ENCODE measurements around the gene WEE2.
"Not testable (repeated sequence)": the region's sequence is repeated elsewhere in the genome, so short reads cannot be mapped to it uniquely, and the experiment has no call there.

Gene WEE2

GRCh38 chr7:141752634-141753033, 44.5 kb downstream of the WEE2 start:
- Histone ChIP-seq H3K36me3 (ENCODE audit: insufficient read depth, low read length) (peaks cover 97% of the 10 kb centered on the region), H3K9me3 (ENCODE audit: low read depth, low read length) (peaks cover 23% of the 10 kb centered on the region), H3K4me3 (no peak overlapping the region), H3K9ac (ENCODE audit: insufficient read length) (no peak overlapping the region), H3K27ac (no peak overlapping the region)
- no peak for DNase-seq (ENCODE audit: low read depth, low spot score)
- no peak for TF ChIP-seq POLR2AphosphoS5 (IDR thresholded peaks at IDR 0.05; ENCODE audit: borderline replicate concordance, low read depth, low read length)
- TF ChIP-seq EZH2 (IDR thresholded peaks at IDR 0.05): no peak

GRCh38 chr7:141754939-141755338, 46.8 kb downstream of the WEE2 start:
- H3K4me3 ChIP-seq: no peak overlapping the region
- DNase-seq (ENCODE audit: low read depth, low spot score): no peak
- H3K9me3 ChIP-seq (ENCODE audit: low read depth, low read length): peaks cover 18% of the 10 kb centered on the region
- H3K36me3 ChIP-seq (ENCODE audit: insufficient read depth, low read length): peaks cover 90% of the 10 kb centered on the region
- no peak overlapping the region for H3K27ac ChIP-seq
- TF ChIP-seq FOXP2 (optimal IDR thresholded peaks at IDR 0.05; ENCODE audit: control extremely low read depth, extremely low read length, insufficient read depth): no peak
- no peak for TF ChIP-seq EZH2 (IDR thresholded peaks at IDR 0.05)
- no peak for TF ChIP-seq POLR2AphosphoS5 (IDR thresholded peaks at IDR 0.05; ENCODE audit: borderline replicate concordance, low read depth, low read length)
- H3K9ac ChIP-seq (ENCODE audit: insufficient read length): no peak overlapping the region

- no peak for TF ChIP-seq POLR2AphosphoS5 (IDR thresholded peaks at IDR 0.05; ENCODE audit: borderline replicate concordance, low read depth, low read length)
- TF ChIP-seq EZH2 (IDR thresholded peaks at IDR 0.05): no peak
- no peak for TF ChIP-seq FOXP2 (optimal IDR thresholded peaks at IDR 0.05; ENCODE audit: control extremely low read depth, extremely low read length, insufficient read depth)
- Histone ChIP-seq H3K9ac (ENCODE audit: insufficient read length) (no peak within 1 kb of the TSS), H3K4me3 (no peak within 1 kb of the TSS), H3K9me3 (ENCODE audit: low read depth, low read length) (no peaks in the 10 kb centered on the region), H3K27ac (no peak within 1 kb of the TSS), H3K36me3 (ENCODE audit: insufficient read depth, low read length) (peaks cover 20% of the 10 kb centered on the region)
- DNase-seq (ENCODE audit: low read depth, low spot score): no peak
Measured at GRCh38 chr7:141763797-141764196, 55.6 kb downstream of the WEE2 start, which contains the start of gene TAS2R3. TSS of gene TAS2R3 (plus strand) at chr7:141764097. CDS start at chr7:141764159, 62 bp downstream.

GRCh38 chr7:141770083-141770583, 62.0 kb downstream of the WEE2 start:
- H3K9me3 ChIP-seq (ENCODE audit: low read depth, low read length); DNase-seq (ENCODE audit: low read depth, low spot score); H3K27ac ChIP-seq; H3K4me3 ChIP-seq; H3K9ac ChIP-seq (ENCODE audit: insufficient read length); H3K36me3 ChIP-seq (ENCODE audit: insufficient read depth, low read length): not testable (repeated sequence)

- H3K9ac ChIP-seq (ENCODE audit: insufficient read length): no peak within 1 kb of the TSS
- TF ChIP-seq EZH2 (IDR thresholded peaks at IDR 0.05): no peak
- TF ChIP-seq FOXP2 (optimal IDR thresholded peaks at IDR 0.05; ENCODE audit: control extremely low read depth, extremely low read length, insufficient read depth): no peak
- no peak for TF ChIP-seq POLR2AphosphoS5 (IDR thresholded peaks at IDR 0.05; ENCODE audit: borderline replicate concordance, low read depth, low read length)
- H3K27ac ChIP-seq: no peak within 1 kb of the TSS
- H3K4me3 ChIP-seq: no peak within 1 kb of the TSS
- DNase-seq (ENCODE audit: low read depth, low spot score): no peak
- no peaks in the 10 kb centered on the region for H3K9me3 ChIP-seq (ENCODE audit: low read depth, low read length)
- H3K36me3 ChIP-seq (ENCODE audit: insufficient read depth, low read length): peaks cover 26% of the 10 kb centered on the region; the same call in 1 of the 2 replicates
Measured at GRCh38 chr7:141776374-141776773, 68.2 kb downstream of the WEE2 start, which contains the start of gene TAS2R4. TSS of gene TAS2R4 (plus strand) at chr7:141776674. CDS start at chr7:141778489, 1,815 bp downstream.

Measured in SK-N-MC (cell line).